CD4-positive, alpha-beta T cell treated with Interleukin-15 for 1 hour (primary cell): ENCODE data around the gene CYP2S1.

Experiments used
- DNase-seq: peaks from one replicate; pipeline ENCODE4 v3.0.0-alpha.2; 2020

Gene CYP2S1

GRCh38 chr19:41195675-41196497 lies 2.9 kb downstream of the CYP2S1 start:
- DNase-seq = peak; percentile 40

GRCh38 chr19:41198559-41198958 lies 5.5 kb downstream of the CYP2S1 start:
- DNase-seq = no peak

- no peak for DNase-seq
Measured at GRCh38 chr19:41203371-41203770, 10.4 kb downstream of the CYP2S1 start.

GRCh38 chr19:41204338-41204737 lies 11.3 kb downstream of the CYP2S1 start:
- peak; percentile 85 for DNase-seq

- no peak for DNase-seq
Measured at GRCh38 chr19:41205995-41206394, 13.0 kb downstream of the CYP2S1 start.

- DNase-seq = no peak
Measured at GRCh38 chr19:41206456-41206855, 13.4 kb downstream of the CYP2S1 start.

- no peak for DNase-seq
Measured at GRCh38 chr19:41206926-41207750, 14.1 kb downstream of the CYP2S1 start.

- DNase-seq = no peak
Measured at GRCh38 chr19:41214161-41214560, 21.1 kb downstream of the CYP2S1 start.

GRCh38 chr19:41217741-41218140 lies 24.7 kb downstream of the CYP2S1 start:
- no peak for DNase-seq

- no peak for DNase-seq
Measured at GRCh38 chr19:41218249-41218614, 25.2 kb downstream of the CYP2S1 start.

GRCh38 chr19:41218615-41219507 lies 25.8 kb downstream of the CYP2S1 start, which contains the start of gene AXL:
TSS of gene AXL (plus strand) at chr19:41219223. CDS start at chr19:41219393, 170 bp downstream.
- no peak for DNase-seq

GRCh38 chr19:41219924-41220567 lies 27.0 kb downstream of the CYP2S1 start:
- no peak for DNase-seq

GRCh38 chr19:41220811-41221210 lies 27.8 kb downstream of the CYP2S1 start:
- DNase-seq = no peak

- DNase-seq = no peak
Measured at GRCh38 chr19:41221514-41222205, 28.6 kb downstream of the CYP2S1 start.

GRCh38 chr19:41222240-41222639 lies 29.2 kb downstream of the CYP2S1 start:
- no peak for DNase-seq

GRCh38 chr19:41223431-41224234 lies 30.6 kb downstream of the CYP2S1 start:
- no peak for DNase-seq

- no peak for DNase-seq
Measured at GRCh38 chr19:41224632-41225031, 31.6 kb downstream of the CYP2S1 start.

- peak; percentile 47 for DNase-seq
Measured at GRCh38 chr19:41225238-41226052, 32.4 kb downstream of the CYP2S1 start.

- no peak for DNase-seq
Measured at GRCh38 chr19:41226053-41226873, 33.2 kb downstream of the CYP2S1 start.
